H1 (cell line): ENCODE data around the gene TBC1D22A.

Experiments
- EP300 ChIP-seq, 2 experiments: IDR thresholded peaks; 1 replicate in 1 of 2; 2 replicates in 1 of 2; pipeline ENCODE4 v1.6.1; 2011 to 2012; ENCODE audit warnings: low read depth in 2 of 2, low read length in 2 of 2, mild to moderate bottlenecking in 2 of 2, borderline replicate concordance in 1 of 2, inconsistent platforms in 1 of 2, moderate library complexity in 1 of 2
- GABPA ChIP-seq: IDR thresholded peaks from 2 replicates; pipeline ENCODE4 v1.6.1; 2011; ENCODE audit warnings: mild to moderate bottlenecking, low read length, moderate library complexity, borderline replicate concordance; ENCODE audit not compliant: insufficient read depth
- HDAC2 ChIP-seq, 2 experiments: fragments of 300-600 bp in 1 of 2; sonication (generic) in 1 of 2; IDR thresholded peaks; 2 replicates each; pipeline ENCODE4 v1.6.1; 2011 to 2012; ENCODE audit warnings: low read depth in 2 of 2, low read length in 2 of 2, mild to moderate bottlenecking in 2 of 2, moderate library complexity in 2 of 2, borderline replicate concordance in 1 of 2, inconsistent platforms in 1 of 2
- JUN ChIP-seq: IDR thresholded peaks from 2 replicates; pipeline ENCODE4 v1.6.1; 2011; ENCODE audit warnings: low read depth, mild to moderate bottlenecking, improper control_type of control experiment, low read length
- POLR2A ChIP-seq, 2 experiments: IDR thresholded peaks; 1 replicate in 1 of 2; 2 replicates in 1 of 2; pipeline ENCODE4 v1.6.1; 2011; ENCODE audit warnings: low read depth in 2 of 2, low read length in 2 of 2, mild to moderate bottlenecking in 2 of 2; ENCODE audit errors: control extremely low read depth in 1 of 2
- POLR2AphosphoS5 ChIP-seq: IDR thresholded peaks from 2 replicates; pipeline ENCODE4 v1.6.1; 2011; ENCODE audit warnings: low read depth, low read length
- SIN3A ChIP-seq, 2 experiments: IDR thresholded peaks in 1 of 2; conservative IDR thresholded peaks in 1 of 2; 2 replicates each; pipeline ENCODE4 v1.6.1; 2011 to 2012; ENCODE audit warnings: low read length in 2 of 2, improper control_type of control experiment in 1 of 2, low read depth in 1 of 2, mild to moderate bottlenecking in 1 of 2
- SP4 ChIP-seq: IDR thresholded peaks from 2 replicates; pipeline ENCODE4 v1.6.1; 2012; ENCODE audit warnings: low read length, inconsistent platforms
- YY1 ChIP-seq: IDR thresholded peaks from 2 replicates; pipeline ENCODE4 v1.6.1; 2011; ENCODE audit warnings: low read depth, mild to moderate bottlenecking, low read length
- TF ChIP-seq, protein P1 (sequence below), 3 experiments: IDR thresholded peaks; 1 replicate in 2 of 3; 2 replicates in 1 of 3; pipeline versions ENCODE4 v1.5.1 to v1.6.1; 2011; ENCODE audit warnings: low read length in 3 of 3, mild to moderate bottlenecking in 3 of 3, inconsistent platforms in 2 of 3, low read depth in 1 of 3, moderate library complexity in 1 of 3; ENCODE audit not compliant: insufficient read depth in 1 of 3; ENCODE audit errors: control extremely low read depth in 1 of 3
- TF ChIP-seq, protein P2 (sequence below): IDR thresholded peaks from 2 replicates; pipeline ENCODE4 v1.6.1; 2011; ENCODE audit warnings: low read depth, mild to moderate bottlenecking, low read length; ENCODE audit not compliant: insufficient read depth
- TF ChIP-seq, protein P3 (sequence below): IDR thresholded peaks from 2 replicates; pipeline ENCODE4 v1.6.1; 2011; ENCODE audit warnings: low read length, improper control_type of control experiment
- TF ChIP-seq, protein P4 (sequence below): IDR thresholded peaks from 2 replicates; pipeline ENCODE4 v1.6.1; 2012; ENCODE audit warnings: inconsistent platforms

DNA sequence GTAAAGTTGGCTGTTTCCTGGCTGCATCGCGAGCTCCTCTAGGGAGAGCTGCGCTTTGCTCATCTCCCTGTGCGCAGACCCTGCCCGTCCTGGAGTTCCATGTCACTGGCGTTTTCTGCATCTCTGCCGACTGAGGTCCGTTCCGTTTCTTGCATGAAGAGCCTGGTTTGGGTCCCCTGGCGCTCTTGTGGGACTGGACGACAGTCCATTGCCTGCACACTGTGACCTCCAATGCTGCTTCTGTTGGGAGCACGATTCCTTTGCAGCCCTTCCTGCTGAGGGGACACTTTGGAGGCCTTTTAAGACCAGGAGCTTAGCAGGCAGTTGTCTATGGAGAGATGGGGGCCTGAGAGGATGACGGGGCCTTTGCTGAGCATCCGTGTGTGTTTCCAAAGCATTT, 90.3 kb downstream of the TBC1D22A start:
- TF ChIP-seq, protein P1, sequence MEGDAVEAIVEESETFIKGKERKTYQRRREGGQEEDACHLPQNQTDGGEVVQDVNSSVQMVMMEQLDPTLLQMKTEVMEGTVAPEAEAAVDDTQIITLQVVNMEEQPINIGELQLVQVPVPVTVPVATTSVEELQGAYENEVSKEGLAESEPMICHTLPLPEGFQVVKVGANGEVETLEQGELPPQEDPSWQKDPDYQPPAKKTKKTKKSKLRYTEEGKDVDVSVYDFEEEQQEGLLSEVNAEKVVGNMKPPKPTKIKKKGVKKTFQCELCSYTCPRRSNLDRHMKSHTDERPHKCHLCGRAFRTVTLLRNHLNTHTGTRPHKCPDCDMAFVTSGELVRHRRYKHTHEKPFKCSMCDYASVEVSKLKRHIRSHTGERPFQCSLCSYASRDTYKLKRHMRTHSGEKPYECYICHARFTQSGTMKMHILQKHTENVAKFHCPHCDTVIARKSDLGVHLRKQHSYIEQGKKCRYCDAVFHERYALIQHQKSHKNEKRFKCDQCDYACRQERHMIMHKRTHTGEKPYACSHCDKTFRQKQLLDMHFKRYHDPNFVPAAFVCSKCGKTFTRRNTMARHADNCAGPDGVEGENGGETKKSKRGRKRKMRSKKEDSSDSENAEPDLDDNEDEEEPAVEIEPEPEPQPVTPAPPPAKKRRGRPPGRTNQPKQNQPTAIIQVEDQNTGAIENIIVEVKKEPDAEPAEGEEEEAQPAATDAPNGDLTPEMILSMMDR (IDR thresholded peaks at IDR 0.05; ENCODE audit: control extremely low read depth in 1 of 3, insufficient read depth in 1 of 3, low read depth in 1 of 3, low read length in 3 of 3) = no peak
- no peak for TF ChIP-seq JUN
- TF ChIP-seq, protein P2, sequence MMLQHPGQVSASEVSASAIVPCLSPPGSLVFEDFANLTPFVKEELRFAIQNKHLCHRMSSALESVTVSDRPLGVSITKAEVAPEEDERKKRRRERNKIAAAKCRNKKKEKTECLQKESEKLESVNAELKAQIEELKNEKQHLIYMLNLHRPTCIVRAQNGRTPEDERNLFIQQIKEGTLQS = no peak
- TF ChIP-seq POLR2A (IDR thresholded peaks at IDR 0.05; ENCODE audit: control extremely low read depth in 1 of 2, low read depth in 2 of 2, low read length in 2 of 2) = no peak
- TF ChIP-seq, protein P3, sequence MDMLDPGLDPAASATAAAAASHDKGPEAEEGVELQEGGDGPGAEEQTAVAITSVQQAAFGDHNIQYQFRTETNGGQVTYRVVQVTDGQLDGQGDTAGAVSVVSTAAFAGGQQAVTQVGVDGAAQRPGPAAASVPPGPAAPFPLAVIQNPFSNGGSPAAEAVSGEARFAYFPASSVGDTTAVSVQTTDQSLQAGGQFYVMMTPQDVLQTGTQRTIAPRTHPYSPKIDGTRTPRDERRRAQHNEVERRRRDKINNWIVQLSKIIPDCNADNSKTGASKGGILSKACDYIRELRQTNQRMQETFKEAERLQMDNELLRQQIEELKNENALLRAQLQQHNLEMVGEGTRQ = no peak
- TF ChIP-seq SP4 = no peak
- no peak for TF ChIP-seq YY1
- no peak for TF ChIP-seq EP300 (IDR thresholded peaks at IDR 0.05; ENCODE audit: borderline replicate concordance in 1 of 2, low read depth in 2 of 2, low read length in 2 of 2)
- no peak for TF ChIP-seq GABPA
- TF ChIP-seq SIN3A (conservative IDR thresholded peaks at IDR 0.05 in 1 of 2, IDR thresholded peaks at IDR 0.05 in 1 of 2; ENCODE audit: low read depth in 1 of 2, low read length in 2 of 2) = no peak
- no peak for TF ChIP-seq HDAC2 (IDR thresholded peaks at IDR 0.05; ENCODE audit: borderline replicate concordance in 1 of 2, low read depth in 2 of 2, low read length in 2 of 2)
- no peak for TF ChIP-seq POLR2AphosphoS5
- TF ChIP-seq, protein P4, sequence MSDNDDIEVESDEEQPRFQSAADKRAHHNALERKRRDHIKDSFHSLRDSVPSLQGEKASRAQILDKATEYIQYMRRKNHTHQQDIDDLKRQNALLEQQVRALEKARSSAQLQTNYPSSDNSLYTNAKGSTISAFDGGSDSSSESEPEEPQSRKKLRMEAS = no peak
